ENCODE data around the gene RCN1.
A peak's percentile ranks its signal among the peaks of the same experiment; 100 is the strongest.

Gene RCN1

GRCh38 chr11:32152216-32152615, 61.3 kb downstream of the RCN1 start:
- no peak for TF ChIP-seq CTCF (IDR thresholded peaks at IDR 0.05; ENCODE audit: low read depth, low read length)
- H3K4me3 ChIP-seq (ENCODE audit: low read depth, low read length): no peak overlapping the region

- no peak for TF ChIP-seq CTCF (IDR thresholded peaks at IDR 0.05; ENCODE audit: low read depth, low read length)
- no peak overlapping the region for H3K4me3 ChIP-seq (ENCODE audit: low read depth, low read length)
Observed at GRCh38 chr11:32152821-32153220, 61.9 kb downstream of the RCN1 start.

GRCh38 chr11:32153747-32154146, 62.9 kb downstream of the RCN1 start:
- no peak for TF ChIP-seq CTCF (IDR thresholded peaks at IDR 0.05; ENCODE audit: low read depth, low read length)

GRCh38 chr11:32154275-32154674, 63.4 kb downstream of the RCN1 start:
- H3K4me3 ChIP-seq (ENCODE audit: low read depth, low read length): no peak overlapping the region
- TF ChIP-seq CTCF (IDR thresholded peaks at IDR 0.05; ENCODE audit: low read depth, low read length): 0 out of 2 replicates have a peak, but pooled peaks have one; percentile 5

More at GRCh38 chr11:32153747-32154146, 62.9 kb downstream of the RCN1 start:
- H3K4me3 ChIP-seq (ENCODE audit: low read depth, low read length): no peak overlapping the region
